Measurements from ENCODE around the gene PHAF1.

Gene PHAF1

DNA sequence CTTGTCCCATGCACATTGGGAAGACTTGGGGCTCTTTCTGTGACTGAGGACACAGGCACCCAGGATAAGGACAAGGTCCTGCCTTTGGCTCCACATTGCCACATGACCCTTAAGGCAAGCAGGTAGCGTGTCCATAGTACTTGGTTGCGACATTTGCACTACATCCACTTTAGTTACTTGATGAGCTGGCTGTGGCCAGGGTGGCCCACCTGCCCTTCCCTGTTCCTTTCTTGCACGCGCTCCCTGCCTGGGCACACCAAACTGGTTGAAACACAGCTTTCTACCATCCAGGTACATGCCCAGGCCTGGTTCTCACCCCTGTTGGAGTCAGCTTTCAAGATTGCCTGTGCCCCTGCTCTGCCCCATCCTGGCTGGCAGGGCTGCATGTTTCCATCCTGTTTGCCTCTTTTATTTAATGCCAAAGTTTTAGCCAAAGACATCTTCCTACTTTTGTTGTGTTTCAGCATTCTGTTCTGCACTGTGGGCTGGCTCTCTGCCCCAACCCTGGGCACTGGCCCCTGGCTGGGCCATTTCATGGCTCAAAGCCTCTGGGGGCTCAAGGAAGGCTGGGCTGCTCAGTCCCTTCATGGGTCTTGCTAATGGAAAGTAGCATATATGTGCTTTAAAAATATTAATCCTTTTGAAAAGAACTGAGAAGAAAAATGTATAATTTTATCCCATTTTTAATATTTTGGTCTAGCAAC is 37.8 kb downstream of the PHAF1 start:
- no peak for DNase-seq (ENCODE audit: low read depth)

DNA sequence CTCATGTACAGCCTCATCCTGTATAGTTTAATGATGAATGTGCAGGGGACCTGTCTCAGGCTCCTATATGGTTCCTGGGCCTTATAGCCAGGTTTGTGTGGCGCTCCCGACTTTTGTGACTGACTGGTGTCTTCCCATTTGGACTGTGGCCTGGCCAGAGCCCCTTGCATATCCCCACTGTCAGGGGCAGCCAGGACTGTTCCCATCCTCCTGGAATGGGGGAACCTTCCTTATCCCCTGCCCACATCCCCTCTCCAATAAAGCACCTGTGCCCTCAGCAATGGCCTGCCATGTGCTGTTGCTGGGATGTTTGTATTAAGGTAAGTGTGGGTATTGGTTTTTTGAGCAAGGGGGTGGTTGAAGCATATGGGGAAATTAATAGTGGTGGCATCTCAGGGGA is 38.5 kb downstream of the PHAF1 start:
- DNase-seq (ENCODE audit: low read depth): no peak

DNA sequence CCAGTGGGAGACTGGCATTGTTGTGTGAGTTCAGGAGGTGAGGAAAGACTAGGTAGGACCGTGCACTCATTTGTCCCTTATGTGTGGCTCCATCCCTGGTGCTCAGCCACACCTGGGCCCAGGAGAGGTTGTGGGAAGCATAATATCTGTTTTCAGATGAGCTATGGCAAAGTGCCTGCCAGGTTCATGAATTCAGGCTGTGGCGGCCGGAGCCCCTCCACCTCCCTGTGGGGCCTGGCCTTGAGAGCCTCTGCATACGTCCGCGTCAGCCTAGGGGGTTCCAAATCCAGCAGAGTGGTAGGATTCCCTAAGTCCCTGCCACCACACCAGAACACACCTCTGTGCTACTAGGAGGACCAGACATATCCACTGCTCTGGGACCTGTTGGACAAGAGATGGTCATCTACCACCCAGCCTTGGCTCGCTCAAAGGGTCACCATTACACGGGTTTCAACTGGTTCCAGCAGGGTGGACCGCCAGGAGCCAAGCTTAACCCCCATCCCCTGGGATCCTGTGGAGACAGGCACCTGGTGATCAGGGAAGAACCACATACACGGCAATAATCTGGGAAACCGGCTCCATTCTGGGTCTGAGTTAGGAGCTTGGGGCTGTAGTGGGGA is 39.0 kb downstream of the PHAF1 start:
- no peak for DNase-seq (ENCODE audit: low read depth)

DNA sequence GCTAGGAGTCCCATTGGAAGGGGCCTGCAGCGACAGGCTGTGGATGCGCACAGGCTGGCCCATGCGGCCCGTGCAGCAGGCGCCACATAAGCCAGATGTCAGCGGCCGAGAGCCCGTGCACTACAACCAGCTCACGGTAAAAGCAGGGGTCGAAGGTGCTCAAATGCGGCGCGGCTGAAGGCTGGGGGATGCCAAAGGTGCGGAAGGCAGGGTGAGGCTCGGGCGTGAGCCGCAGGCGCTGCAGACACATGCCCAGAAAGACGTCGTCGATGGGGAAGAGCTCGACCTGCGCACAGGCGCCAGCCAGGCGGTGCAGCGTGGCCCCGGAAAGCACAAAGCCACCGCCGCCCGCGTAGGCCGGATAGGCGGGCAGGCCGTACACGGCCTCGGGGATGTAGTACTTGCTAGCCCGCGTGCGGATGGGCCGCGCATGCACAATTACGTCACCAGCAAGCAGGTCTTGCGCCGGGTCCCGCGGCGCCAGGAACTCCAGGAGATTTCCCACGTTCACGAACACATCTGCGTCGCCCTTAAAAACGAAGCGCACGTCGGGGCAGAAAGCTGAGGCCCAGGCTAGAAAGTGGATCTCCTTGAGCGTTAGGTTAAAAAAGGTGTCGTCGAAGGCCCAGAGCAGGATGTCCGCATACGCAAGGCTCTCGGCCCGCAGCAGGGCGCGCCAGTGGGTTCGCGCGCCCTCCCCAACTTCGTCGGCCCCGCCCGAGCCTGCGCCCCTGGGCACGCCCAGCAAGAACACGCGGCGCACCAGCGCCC is 39.7 kb downstream of the PHAF1 start:
- DNase-seq (ENCODE audit: low read depth): no peak

DNA sequence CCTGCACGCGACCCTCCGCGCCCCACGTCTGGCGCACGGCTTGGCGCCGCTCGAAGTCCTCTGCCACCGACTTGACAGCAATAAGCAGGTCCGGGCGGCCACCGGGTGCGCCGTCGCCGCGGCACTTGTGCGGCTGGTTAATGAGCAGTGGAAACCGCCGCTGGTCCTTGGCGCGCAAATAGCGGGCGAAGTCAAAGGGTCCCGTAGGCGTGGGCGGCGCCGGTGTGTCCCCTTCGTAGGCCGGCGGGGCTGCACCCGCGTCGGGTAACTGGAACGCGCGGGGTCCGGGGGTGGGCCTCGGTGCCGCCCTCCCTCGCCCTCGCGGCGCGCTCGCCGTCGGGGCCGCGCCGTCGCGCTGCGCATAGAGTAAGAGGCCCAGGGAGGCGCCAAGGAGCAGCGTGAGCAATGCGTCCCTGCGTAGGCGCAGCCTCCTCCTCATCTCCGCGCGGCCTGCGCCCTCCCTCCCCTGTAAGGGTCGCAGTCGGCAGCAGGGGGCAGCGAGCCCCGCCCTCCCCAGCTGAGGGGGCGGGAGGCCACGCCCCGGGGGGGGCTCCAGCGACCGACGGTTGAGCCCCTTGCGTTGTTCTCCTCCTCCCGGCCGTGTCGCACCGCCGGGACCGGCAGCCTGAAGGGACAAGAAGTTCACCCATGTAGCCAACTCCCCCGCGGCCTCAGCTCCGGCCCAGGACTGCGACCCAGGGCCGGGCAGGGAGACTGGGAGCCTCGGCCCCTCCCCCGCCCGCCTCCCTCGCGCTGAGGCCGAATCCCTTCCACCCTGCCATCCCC is 40.5 kb downstream of the PHAF1 start:
- DNase-seq (ENCODE audit: low read depth): no peak

DNA sequence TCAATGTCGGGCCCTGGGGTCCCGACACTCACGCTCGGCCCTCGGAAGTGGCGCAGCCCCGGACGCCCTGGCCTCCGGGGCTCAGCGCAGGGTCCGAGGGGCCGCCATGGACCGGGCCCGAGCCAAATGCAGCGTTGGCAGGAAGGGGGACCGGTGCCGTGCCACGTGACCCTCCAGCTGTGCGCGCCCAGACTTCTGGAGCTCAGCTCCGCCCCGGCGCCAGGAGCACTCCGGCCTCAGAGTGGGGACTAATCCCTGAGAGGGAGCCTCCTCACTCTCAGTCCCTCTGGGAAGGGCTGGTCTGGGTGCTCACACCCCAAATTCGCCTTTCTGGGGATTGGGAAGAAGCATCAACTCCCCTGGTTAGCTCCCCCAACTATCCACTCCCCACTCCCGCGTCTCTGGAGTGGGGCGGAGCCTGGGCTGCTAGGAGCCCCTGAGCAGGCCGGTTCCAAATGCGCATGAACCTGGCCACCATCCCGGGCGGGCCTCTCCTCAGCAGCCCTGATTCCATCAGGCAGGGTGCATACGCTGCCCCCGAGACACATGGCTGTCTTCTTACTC is 41.2 kb downstream of the PHAF1 start, which contains the start of gene B3GNT9:
B3GNT9 (minus strand) TSS at position 166 of the 564 bp plus-strand sequence. CDS start 513 bp downstream, outside the sequence.
- DNase-seq (ENCODE audit: low read depth): no peak

DNA sequence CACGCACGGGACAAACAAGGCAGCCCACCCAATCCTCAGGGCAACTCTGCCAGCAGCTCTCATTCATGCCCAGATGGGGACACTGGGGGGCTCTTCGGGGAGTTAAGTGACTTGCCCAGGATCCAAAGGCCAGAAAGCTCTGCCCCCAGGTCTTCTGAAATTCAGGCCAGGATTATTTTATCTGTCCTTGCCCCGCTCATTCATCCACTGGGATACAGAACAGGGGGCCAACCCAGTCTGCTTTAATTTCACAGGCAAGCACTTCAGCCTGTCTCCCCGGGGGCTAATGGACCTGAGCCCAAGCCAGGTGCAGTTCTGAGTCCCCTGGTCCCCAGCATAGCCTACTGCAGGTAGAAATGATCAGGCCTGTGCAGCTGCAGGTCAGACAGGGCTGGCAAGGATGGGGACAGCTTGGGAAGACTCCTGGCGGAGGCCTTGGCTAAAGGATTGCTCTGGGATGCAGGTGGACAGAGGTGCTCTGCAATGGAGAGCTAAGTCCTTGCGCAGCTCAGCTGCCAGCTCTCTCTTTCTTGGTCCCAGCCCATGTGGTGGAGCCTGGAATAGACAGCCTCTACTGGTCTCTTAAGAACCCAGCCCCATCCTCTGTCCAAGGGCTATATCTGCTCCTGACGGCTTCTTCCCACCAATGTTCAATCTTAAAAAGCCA is 41.8 kb downstream of the PHAF1 start:
- DNase-seq (ENCODE audit: low read depth): no peak

DNA sequence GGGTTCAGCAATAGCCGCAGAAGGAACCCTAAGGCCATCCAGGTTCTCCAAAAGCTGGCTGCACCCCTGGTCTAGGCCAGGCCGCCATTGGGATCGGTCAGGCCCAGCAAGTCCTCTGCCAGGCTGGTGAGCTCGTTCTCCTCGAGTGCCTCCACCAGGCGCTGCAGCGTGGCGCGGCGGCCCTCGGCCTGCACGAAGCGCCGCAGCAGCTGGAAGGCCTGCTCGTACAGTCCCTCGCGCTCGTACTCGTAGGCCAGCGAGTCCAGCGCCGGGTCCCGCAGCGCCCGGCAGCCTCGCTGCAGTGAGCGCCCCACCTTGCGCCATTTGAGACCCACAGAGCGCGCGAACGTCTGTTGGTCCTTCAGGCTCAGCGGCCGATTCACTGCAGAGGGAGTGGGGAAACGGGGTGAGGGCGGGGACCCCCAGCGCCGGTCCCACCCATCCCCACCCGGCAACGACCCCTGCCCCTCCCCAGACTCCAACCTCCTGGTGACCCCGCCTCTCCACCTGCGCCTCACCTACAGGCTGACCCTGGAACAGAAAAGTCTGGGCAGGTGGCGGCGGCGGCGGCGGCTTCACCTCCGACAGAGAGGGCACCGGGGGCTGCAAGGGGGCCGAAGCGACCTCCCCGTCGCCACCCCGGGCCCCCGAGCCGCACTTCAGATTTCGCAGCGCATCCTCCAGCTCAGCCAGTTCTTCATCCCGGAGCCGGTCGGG is 45.0 kb downstream of the PHAF1 start:
- no peak for DNase-seq (ENCODE audit: low read depth)

DNA sequence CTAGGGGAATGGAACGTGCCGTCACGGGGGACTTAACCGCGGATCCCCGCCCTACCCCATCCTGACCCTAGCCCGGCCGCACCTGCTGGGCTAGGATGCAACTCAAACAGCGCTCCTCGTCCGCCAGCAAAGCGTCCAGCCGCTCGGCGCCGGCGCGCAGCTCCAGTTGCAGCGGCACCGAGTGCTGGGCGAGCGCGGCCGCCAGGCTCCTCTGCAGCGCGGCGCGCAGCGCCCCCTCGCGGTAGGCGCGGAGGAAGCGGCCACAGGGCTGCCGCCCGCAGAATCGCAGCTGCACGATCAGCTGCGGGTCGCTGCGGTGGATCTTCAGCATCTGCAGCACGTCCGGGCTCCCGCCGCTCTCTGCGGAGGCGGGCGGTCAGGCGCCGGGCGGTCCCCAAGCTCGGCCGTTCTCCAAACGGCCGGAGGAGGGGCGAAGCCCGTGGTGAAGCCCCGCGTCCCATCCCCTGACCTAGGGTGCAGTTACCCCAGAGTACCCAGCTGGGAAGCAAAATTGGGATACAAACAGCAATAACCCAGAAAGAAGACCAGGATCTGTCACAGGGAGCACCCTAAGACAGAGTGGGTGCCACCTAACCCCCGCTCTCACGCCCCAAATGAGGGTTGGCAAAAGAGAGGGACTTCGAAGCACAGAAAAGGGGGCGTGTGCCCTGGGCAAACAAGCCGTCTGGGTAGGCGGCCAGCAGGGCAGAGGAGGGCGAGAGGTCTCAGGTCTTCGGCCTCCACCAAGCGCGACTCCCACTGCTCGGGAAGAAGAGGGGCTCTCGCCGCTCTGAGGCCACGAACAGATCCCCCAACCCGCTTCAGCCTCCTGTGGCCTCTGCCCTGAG is 45.8 kb downstream of the PHAF1 start:
- no peak for DNase-seq (ENCODE audit: low read depth)

DNA sequence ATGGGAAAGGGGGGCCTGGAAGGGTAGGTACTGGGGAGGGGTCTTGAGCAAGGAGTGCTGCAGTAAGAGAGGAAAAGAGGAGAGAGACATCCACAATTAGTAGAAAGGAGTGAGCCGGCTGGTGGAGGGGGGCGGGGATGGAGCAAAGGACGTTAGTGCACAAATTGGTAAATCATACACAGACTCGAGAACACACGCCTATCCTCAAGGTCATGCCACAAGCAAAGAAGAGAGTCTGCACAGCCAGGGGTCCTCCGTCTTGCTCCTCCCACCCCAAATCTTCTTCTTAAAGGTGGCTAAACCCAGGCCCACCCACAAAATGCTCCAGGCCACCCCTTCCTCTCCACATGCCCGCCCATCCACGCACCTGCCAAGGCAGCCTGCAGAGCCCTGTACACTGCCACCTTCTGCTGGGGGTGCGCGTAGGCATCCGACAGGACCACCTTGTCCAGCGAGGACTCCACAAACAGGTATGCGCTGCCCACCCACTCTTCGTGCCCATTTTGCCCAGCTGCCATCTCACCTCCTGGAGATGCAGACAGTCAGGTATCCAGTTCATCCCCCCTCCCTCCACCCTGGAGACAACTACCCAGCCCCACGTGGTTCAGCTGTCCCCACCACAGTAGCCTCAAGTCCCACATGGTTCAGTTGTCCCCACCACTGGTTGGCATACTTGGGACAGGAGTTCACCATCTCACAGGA is 46.6 kb downstream of the PHAF1 start:
- DNase-seq (ENCODE audit: low read depth): no peak

DNA sequence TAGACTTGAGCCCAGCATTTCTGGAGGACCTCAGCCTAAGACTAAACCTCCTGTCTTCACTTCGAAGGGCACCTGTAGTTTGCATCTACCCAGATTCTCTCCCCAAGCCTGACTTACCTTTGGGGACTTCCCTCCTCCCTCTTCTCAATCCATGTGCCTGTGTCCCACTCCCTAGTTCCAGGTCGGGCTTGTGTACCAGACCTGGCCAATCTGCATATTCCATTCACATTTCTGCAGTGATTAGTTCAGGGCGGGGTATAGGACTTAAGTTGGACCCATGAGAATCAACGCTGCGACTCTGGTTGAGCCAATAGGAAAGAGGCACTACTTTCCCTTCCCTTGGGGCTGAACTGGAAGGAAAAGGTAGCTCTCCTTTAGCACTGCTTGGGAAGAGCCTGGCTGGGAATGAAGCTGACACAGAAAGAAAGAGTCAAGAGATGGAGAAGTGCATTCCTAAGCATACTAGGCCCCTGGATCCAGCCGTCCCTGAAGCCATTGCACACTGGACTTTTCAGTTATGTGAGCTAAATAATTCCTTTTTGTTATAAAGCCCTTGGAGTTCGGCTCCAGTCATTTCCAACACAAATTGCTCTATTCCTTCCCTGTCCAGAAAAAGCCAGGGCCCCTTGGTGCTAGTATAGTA is 47.5 kb downstream of the PHAF1 start:
- no peak for DNase-seq (ENCODE audit: low read depth)

DNA sequence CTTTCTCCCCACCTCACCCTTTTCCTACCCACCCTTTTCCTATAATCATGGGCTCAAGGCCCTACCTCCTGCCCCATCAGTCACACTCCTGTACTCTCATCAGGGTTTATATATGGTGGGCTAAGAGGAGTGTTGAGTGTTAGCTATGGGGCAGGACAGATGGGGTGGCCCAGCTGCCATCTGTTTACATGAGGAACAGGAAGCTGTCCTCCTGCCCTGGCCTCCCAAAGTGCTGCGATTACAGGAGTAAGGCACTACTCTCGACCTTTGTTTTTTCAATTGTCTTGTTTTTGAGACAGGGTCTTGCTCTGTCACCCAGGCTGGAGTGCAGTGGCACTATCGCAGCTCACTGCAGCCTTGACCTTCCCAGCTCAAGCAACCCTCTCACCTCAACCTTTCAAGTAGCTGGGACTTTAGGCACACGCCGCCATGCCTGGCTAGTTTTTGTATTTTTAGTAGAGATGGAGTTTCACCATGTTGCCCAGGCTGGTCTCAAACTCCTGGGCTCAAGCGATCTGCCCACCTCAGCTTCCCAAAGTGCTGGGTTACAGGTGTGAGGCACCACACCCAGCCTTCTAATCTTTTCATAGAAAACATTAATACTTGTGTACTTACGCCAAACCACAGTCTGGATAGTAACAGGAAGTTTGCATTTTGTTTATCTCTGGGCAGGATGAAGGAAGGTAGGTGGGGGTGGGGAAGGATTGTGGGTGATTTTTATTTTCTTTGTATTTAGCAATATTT is 48.3 kb downstream of the PHAF1 start:
- no peak for DNase-seq (ENCODE audit: low read depth)

DNA sequence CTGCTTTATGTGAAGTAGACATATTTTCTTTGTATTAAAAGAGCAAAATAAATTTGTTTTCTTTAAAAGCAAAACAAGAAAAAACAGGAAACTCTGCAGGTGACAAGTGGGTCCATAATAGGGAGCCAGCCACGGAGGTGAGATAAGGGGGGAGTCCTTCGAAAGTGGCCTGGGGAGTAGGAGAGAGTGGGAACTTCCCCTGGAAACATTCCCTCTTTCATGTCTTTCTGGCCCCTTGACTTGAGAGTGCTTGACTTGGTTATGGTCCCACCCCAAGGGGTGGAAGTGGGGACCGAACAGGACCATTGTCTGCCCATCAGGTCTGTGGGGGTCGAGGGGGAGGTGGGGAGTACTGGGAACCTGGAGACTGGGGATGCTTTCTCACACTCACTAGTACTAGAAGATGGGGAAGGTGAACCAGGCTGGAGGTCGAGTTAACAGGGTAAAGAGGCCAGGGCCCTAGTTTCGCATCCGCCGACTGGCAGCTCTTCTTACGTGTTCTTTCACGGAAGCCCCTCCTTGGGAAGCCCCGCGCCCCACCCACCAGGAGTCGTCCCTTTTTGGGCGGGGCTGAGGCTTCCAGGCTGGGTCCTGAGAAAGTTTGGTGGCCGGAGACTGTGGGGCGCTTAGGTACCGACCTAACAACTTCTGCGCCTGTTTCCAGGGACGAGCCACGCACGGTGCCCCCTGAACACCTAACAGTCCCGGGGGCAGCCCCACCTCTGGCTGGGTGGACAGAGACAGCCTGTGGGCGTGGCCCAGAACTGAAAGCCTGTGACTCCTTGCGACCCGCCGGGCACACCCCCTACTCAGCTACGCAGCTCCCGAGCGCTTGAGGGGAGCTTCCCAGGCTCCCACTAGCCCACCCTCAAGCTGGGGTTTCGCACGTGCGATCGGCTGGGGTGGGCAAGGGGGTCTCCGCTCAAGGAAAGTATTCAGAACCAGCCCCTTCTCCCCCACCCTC is 49.2 kb downstream of the PHAF1 start:
- DNase-seq (ENCODE audit: low read depth): no peak

DNA sequence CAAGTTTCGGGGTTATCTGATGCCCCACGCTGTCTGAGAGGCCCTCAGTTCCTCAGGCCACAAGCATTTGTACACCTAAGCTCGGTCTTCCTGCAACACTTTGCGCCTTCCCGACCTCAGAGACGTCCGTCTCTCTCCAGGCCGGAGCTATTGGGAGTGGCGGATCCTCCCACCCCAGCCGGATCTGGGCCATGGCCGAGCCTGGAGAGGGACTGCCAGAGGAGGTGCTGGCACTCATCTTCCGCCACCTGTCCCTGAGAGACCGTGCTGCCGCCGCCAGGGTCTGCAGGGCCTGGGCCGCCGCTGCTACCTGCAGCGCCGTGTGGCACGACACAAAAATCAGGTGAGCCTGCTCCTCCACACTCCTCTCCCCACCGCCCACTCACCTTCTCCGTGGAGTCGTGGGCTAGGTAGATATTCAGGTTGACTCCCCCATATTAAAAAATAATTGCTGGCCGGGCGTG is 51.9 kb downstream of the PHAF1 start:
- DNase-seq (ENCODE audit: low read depth): no peak

DNA sequence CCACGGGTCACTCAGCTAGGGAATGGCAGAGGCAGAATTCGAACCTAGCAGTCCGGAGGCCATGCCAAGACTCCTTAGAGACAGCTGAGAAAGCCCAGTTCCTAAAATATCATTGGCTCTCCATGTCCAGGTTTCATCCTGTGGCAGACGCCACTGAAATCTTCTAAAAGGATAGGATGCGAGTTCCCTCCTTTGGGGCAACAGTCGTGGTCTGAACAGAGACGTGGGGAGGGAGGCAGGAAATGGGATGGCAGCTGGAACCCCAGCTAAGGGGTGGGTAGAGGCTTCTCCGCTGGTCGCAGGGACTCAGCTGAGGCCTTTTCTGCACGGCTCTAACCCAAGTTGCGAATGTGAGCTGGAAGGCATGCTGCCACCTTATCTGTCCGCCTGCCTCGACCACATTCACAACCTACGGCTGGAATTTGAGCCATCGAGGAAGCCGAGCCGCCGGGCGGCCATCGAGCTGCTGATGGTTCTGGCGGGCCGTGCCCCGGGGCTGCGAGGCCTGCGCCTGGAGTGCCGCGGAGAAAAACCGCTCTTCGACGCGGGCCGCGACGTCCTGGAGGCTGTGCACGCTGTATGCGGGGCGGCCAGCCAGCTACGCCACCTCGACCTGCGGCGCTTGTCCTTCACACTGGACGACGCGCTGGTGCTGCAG is 52.9 kb downstream of the PHAF1 start:
- no peak for DNase-seq (ENCODE audit: low read depth)

Data from HS-27A (cell line).